ENCODE data around the gene MTSS2.

MTSS2 gene

DNA sequence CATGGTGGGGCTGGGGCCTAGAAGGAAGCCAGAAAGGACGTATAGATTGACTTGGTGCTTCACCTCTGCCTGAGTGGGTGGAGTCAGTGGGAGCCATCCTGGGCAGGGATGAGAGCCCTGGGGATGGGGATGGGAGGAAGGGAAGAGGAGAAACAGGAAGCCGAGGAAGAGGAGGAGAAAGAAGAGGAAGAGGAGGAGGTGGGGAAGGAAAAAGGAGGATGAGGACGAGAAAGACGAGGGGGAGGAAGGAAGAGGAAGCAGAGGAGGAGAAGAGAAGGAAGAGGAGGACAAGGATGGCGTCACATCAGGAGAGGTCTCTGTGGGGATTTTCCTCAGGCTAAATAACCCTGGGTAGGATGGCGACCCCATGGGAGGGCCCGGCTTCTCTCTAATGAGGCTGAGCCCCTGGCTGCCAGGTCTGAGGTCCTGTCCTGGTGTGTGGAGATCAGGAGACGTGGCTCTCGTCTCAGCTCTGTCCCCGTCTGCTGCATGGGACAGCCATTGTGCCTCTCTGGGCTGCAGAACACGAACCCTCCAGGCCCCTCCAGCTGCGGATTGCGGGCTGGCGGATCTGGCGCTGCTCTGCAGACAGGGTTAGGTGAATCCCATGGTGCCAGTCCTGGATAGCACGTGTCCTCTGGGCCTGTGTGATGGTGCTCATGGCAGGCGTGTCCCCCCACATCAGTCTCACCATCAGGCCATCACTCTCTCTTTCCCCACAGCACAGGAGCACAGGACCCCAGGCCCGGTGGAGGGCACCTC is 35.5 kb upstream of the MTSS2 start:
- H3K4me3 ChIP-seq (ENCODE audit: low read depth, low read length) = no peak overlapping the region
- TF ChIP-seq, protein P1, sequence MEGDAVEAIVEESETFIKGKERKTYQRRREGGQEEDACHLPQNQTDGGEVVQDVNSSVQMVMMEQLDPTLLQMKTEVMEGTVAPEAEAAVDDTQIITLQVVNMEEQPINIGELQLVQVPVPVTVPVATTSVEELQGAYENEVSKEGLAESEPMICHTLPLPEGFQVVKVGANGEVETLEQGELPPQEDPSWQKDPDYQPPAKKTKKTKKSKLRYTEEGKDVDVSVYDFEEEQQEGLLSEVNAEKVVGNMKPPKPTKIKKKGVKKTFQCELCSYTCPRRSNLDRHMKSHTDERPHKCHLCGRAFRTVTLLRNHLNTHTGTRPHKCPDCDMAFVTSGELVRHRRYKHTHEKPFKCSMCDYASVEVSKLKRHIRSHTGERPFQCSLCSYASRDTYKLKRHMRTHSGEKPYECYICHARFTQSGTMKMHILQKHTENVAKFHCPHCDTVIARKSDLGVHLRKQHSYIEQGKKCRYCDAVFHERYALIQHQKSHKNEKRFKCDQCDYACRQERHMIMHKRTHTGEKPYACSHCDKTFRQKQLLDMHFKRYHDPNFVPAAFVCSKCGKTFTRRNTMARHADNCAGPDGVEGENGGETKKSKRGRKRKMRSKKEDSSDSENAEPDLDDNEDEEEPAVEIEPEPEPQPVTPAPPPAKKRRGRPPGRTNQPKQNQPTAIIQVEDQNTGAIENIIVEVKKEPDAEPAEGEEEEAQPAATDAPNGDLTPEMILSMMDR (IDR thresholded peaks at IDR 0.05; ENCODE audit: borderline replicate concordance, insufficient read depth, low read depth, low read length) = no peak

DNA sequence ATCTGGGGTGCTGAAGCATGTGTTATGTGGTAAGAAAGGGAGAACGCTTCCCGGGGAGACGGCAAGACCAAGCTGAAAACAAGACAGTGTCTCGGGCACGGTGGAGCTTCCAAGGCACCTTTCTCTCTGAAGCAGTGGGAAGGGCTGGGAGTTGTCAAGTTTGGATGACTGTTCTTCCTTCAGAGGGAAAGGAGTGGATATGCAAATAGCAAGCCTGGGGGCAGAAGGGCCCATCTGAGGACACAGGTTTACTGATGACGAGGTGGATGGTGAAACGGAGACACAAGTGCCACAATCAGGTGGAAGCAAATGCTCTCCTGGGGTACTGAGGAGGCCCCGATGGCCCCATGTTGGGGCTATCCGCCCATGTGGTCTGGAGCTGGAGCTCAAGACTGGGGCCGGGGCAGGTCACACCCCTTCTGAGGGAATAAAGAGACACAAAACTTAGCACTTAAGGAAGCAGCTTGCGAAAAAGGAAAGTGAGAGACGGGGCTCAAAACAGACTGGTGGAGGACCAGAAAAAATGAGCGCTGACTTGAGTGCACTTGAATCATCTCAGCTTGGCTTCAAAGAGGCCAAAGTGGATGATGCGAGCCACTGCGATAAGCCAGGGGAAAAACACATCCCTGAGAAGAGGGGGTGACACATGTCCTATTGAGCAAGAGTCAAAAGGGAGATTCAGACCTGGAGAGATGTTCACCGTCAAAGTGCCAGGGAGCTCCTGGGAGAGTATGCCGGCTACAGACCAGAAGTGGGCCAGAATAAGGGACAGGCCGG is 34.8 kb upstream of the MTSS2 start:
- H3K4me3 ChIP-seq (ENCODE audit: low read depth, low read length) = no peak overlapping the region
- TF ChIP-seq, protein P1 (IDR thresholded peaks at IDR 0.05; ENCODE audit: borderline replicate concordance, insufficient read depth, low read depth, low read length) = no peak

DNA sequence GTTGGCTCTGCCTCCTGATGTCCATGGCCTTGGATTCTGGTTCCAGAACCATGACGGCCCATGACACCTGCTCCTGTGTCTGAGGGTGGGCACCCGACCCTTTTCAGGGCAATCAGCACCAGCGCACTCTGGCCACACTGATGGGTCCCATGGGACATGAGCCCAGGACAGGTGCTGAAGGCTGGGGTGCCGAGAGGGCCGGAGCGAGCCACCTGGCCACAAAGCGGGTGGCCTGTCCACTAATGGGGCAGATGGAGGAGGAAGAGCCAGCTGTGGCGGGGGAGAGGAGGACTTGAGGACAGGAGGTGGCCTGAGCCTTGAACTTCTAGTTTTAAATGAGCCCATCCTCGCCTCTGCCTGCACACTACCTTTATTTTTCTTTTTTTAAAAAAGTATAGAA is 31.2 kb upstream of the MTSS2 start:
- no peak overlapping the region for H3K4me3 ChIP-seq (ENCODE audit: low read depth, low read length)
- TF ChIP-seq, protein P1 (IDR thresholded peaks at IDR 0.05; ENCODE audit: borderline replicate concordance, insufficient read depth, low read depth, low read length) = no peak

DNA sequence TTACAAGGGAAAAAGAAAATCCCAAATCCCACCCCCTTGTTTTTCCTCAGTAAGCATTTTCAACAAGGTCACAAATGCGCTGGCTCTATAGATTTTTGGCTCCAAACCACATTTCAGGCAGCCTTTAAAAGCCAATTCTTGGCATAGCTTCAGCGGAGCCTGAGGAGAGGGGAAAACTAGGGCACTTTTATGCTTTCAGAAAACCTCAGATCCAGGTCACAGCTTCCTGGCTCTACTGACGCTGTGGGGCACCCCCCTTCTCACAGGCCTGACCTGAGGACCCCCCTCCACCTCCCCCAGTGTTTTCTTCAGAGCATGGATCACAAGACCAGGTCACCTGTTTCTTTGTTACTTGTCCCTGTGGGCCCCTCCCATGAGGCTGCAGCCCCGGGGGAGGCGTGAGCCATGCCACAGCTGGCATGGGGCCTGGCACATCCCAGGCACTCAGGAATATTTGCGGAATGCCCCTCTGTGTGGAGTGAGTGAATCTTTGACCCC is 30.1 kb upstream of the MTSS2 start:
- H3K4me3 ChIP-seq (ENCODE audit: low read depth, low read length) = no peak overlapping the region
- TF ChIP-seq, protein P1 (IDR thresholded peaks at IDR 0.05; ENCODE audit: borderline replicate concordance, insufficient read depth, low read depth, low read length) = no peak

DNA sequence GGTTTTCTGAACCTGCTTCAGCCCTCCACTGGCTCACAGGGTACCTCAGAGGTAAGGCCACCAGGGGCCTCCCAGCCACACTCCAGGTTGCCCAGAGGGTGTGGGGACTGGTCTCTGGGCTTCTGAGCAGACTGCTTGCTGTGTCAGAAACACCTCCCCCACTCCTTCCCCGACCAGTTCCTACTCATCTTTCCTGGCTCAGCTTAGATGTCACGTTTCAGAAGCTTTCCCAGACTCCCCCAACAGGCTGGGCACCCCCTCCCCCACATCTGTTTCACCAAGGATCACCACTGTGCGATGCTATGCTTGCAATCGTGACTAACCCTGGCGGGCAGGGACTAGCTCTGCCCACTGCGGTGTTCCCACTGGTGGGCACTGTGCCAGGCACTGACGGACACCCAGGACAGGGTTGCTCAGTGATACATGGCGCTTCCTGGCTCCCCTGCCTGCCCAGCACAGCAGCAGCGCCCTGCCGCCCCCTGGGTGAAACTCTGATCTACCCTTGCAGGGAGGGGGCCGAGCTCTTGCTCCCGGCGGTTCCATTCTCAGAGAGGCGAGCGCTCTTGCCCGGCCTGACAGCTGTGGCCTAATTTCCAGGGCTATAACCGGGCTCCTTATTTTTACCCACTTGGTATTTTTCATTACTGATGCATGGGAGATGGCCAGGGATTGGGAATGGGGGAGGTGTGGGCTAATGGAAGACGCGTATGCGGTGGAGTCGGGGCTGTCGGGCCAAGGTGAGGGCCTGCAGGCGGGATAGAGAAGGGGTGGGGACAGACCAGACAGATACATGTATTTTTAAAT is 29.4 kb upstream of the MTSS2 start:
- no peak overlapping the region for H3K4me3 ChIP-seq (ENCODE audit: low read depth, low read length)
- TF ChIP-seq, protein P1 (IDR thresholded peaks at IDR 0.05; ENCODE audit: borderline replicate concordance, insufficient read depth, low read depth, low read length) = no peak

DNA sequence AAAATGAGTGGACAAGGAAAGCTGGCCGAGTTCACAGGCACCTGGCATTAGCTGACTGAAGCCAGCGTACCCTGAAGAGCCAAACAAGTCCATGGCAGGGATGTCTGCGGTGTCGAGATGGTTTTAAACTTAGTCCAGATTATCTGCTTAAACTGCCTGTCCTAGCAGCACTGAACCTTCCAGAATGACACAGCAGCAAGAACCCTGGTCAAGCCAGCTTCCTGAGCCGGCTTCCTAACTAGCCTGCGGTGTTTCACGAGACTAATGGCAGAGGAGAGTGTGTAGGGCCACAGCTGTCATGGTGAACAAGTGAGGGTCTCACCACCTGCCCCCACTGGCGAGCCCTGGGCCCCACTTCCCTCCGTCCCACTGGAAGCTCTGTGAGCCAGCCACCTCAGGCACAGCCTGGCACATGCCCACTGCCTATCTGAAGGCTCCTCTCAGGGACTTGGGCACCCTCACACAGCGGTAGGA is 28.8 kb upstream of the MTSS2 start:
- TF ChIP-seq, protein P1 (IDR thresholded peaks at IDR 0.05; ENCODE audit: borderline replicate concordance, insufficient read depth, low read depth, low read length) = no peak
- no peak overlapping the region for H3K4me3 ChIP-seq (ENCODE audit: low read depth, low read length)

Data from GM12875 (cell line).